Measurements from ENCODE around the gene YY1. TPM values are rescaled to one million over a fixed set of nuclear protein-coding genes. Genes with fewer than 3 reads are reported as not detected.

YY1 gene
- total RNA-seq, 2 donors from 2014 or later, result 44.4 to 60.7 TPM

GRCh38 chr14:100290607-100291304 is 51.8 kb downstream of the YY1 start:
- no peak for TF ChIP-seq CTCF (IDR thresholded peaks at IDR 0.05)
- TF ChIP-seq POLR2AphosphoS5 (IDR thresholded peaks at IDR 0.05), result no peak
- no peak for TF ChIP-seq POLR2A (IDR thresholded peaks at IDR 0.05)
- peaks cover 0 to 4% of the 10 kb centered on the region in 2 donors for H3K36me3 ChIP-seq
- no peaks in the 10 kb centered on the region for H3K9me3 ChIP-seq
- WGBS, result 92% methylated on average over 12 of the region's 12 CpGs
- H3K4me1 ChIP-seq (replicated peaks), result no peaks in the 10 kb centered on the region
- no peak overlapping the region for H3K27ac ChIP-seq
- DNase-seq (ENCODE audit: low spot score), result no peak
- no peak overlapping the region for H3K4me3 ChIP-seq
- H3K27me3 ChIP-seq (replicated peaks; ENCODE audit: insufficient read depth), result no peaks in the 10 kb centered on the region
- intact Hi-C loops (cut with DNase I), result no loop called here

GRCh38 chr14:100291305-100292075 is 52.5 kb downstream of the YY1 start:
- no peak overlapping the region for H3K4me3 ChIP-seq
- 92% methylated on average over 13 of the region's 13 CpGs for WGBS
- no peak for TF ChIP-seq POLR2AphosphoS5 (IDR thresholded peaks at IDR 0.05)
- no peak for TF ChIP-seq POLR2A (IDR thresholded peaks at IDR 0.05)
- no peak for TF ChIP-seq CTCF (IDR thresholded peaks at IDR 0.05)
- H3K36me3 ChIP-seq, result peaks cover 0 to 4% of the 10 kb centered on the region in 2 donors
- no peak for DNase-seq (ENCODE audit: low spot score)
- no peaks in the 10 kb centered on the region for H3K27me3 ChIP-seq (replicated peaks; ENCODE audit: insufficient read depth)
- no peak overlapping the region for H3K27ac ChIP-seq
- H3K9me3 ChIP-seq, result no peaks in the 10 kb centered on the region
- intact Hi-C loops (cut with DNase I), result no loop called here
- H3K4me1 ChIP-seq (replicated peaks), result no peaks in the 10 kb centered on the region

GRCh38 chr14:100292301-100292775 is 53.4 kb downstream of the YY1 start:
- H3K27me3 ChIP-seq (replicated peaks; ENCODE audit: insufficient read depth), result no peaks in the 10 kb centered on the region
- TF ChIP-seq CTCF (IDR thresholded peaks at IDR 0.05) (no peak), POLR2A (IDR thresholded peaks at IDR 0.05) (no peak), POLR2AphosphoS5 (IDR thresholded peaks at IDR 0.05) (no peak)
- no peaks in the 10 kb centered on the region for H3K9me3 ChIP-seq
- no peak overlapping the region for H3K27ac ChIP-seq
- DNase-seq (ENCODE audit: low spot score), result no peak
- peaks cover 6% of the 10 kb centered on the region for H3K4me1 ChIP-seq (replicated peaks)
- peaks cover 0 to 4% of the 10 kb centered on the region in 2 donors for H3K36me3 ChIP-seq
- H3K4me3 ChIP-seq, result no peak overlapping the region
- 96% methylated on average over 53 of the region's 61 CpGs for WGBS
- intact Hi-C loops (cut with DNase I), result no loop called here

GRCh38 chr14:100292776-100293461 is 54.0 kb downstream of the YY1 start:
- intact Hi-C loops (cut with DNase I), result no loop called here
- TF ChIP-seq CTCF (IDR thresholded peaks at IDR 0.05) (no peak), POLR2AphosphoS5 (IDR thresholded peaks at IDR 0.05) (no peak), POLR2A (IDR thresholded peaks at IDR 0.05) (no peak)
- H3K4me3 ChIP-seq, result no peak overlapping the region
- no peak overlapping the region for H3K27ac ChIP-seq
- peaks cover 0 to 4% of the 10 kb centered on the region in 2 donors for H3K36me3 ChIP-seq
- no peaks in the 10 kb centered on the region for H3K27me3 ChIP-seq (replicated peaks; ENCODE audit: insufficient read depth)
- DNase-seq (ENCODE audit: low spot score), result no peak
- no peaks in the 10 kb centered on the region for H3K9me3 ChIP-seq
- peaks cover 12% of the 10 kb centered on the region for H3K4me1 ChIP-seq (replicated peaks)
- 93% methylated on average over 21 of the region's 42 CpGs for WGBS
